ENCODE measurements around the gene HYAL2. TPM values are rescaled to one million over a fixed set of nuclear protein-coding genes. Genes with fewer than 3 reads are reported as not detected.

The HYAL2 gene, protein sequence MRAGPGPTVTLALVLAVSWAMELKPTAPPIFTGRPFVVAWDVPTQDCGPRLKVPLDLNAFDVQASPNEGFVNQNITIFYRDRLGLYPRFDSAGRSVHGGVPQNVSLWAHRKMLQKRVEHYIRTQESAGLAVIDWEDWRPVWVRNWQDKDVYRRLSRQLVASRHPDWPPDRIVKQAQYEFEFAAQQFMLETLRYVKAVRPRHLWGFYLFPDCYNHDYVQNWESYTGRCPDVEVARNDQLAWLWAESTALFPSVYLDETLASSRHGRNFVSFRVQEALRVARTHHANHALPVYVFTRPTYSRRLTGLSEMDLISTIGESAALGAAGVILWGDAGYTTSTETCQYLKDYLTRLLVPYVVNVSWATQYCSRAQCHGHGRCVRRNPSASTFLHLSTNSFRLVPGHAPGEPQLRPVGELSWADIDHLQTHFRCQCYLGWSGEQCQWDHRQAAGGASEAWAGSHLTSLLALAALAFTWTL
- total RNA-seq: 100 to 1,000 TPM; 119 to 171 TPM
- 100 to 1,000 TPM in 1 of 6 donors, 10 to 100 TPM in 5; 67.2 to 113 (median 80.9) TPM for polyA plus RNA-seq (ENCODE audit: insufficient read length in 6 of 6)
- long read RNA-seq, donor 1, full-length matches to known transcripts: 73 of 73 reads
- long read RNA-seq, donor 1, partial matches to known transcripts: 0 of 73 reads
- long read RNA-seq, donor 1, other reads (novel, unspliced or antisense): 0 of 73 reads
- long read RNA-seq, donor 2, full-length matches to known transcripts: 52 of 52 reads
- long read RNA-seq, donor 2, partial matches to known transcripts: 0 of 52 reads
- long read RNA-seq, donor 2, other reads (novel, unspliced or antisense): 0 of 52 reads
- long read RNA-seq, donor 3, full-length matches to known transcripts: 55 of 55 reads
- long read RNA-seq, donor 3, partial matches to known transcripts: 0 of 55 reads
- long read RNA-seq, donor 3, other reads (novel, unspliced or antisense): 0 of 55 reads
- long read RNA-seq, donor 4, full-length matches to known transcripts: 117 of 128 reads
- long read RNA-seq, donor 4, partial matches to known transcripts: 6 of 128 reads
- long read RNA-seq, donor 4, other reads (novel, unspliced or antisense): 5 of 128 reads
- long read RNA-seq, donor 5, full-length matches to known transcripts: 54 of 54 reads
- long read RNA-seq, donor 5, partial matches to known transcripts: 0 of 54 reads
- long read RNA-seq, donor 5, other reads (novel, unspliced or antisense): 0 of 54 reads
- long read RNA-seq, donor 6, full-length matches to known transcripts: 79 of 84 reads
- long read RNA-seq, donor 6, partial matches to known transcripts: 0 of 84 reads
- long read RNA-seq, donor 6, other reads (novel, unspliced or antisense): 5 of 84 reads
- long read RNA-seq, donor 7, full-length matches to known transcripts: 36 of 36 reads
- long read RNA-seq, donor 7, partial matches to known transcripts: 0 of 36 reads
- long read RNA-seq, donor 7, other reads (novel, unspliced or antisense): 0 of 36 reads
- long read RNA-seq, donor 8, full-length matches to known transcripts: 59 of 59 reads
- long read RNA-seq, donor 8, partial matches to known transcripts: 0 of 59 reads
- long read RNA-seq, donor 8, other reads (novel, unspliced or antisense): 0 of 59 reads
- long read RNA-seq, donor 9: 0 reads
- long read RNA-seq, donor 10, full-length matches to known transcripts: 323 of 330 reads
- long read RNA-seq, donor 10, partial matches to known transcripts: 1 of 330 reads
- long read RNA-seq, donor 10, other reads (novel, unspliced or antisense): 6 of 330 reads
- long read RNA-seq, donor 11, full-length matches to known transcripts: 23 of 23 reads
- long read RNA-seq, donor 11, partial matches to known transcripts: 0 of 23 reads
- long read RNA-seq, donor 11, other reads (novel, unspliced or antisense): 0 of 23 reads
- long read RNA-seq, donor 12, full-length matches to known transcripts: 40 of 40 reads
- long read RNA-seq, donor 12, partial matches to known transcripts: 0 of 40 reads
- long read RNA-seq, donor 12, other reads (novel, unspliced or antisense): 0 of 40 reads

- peaks cover 44 to 89% of the 10 kb centered on the region in 2 donors for H3K4me1 ChIP-seq
Observed at GRCh38 chr3:50322386-50323091, at the start of gene HYAL2. Gene HYAL2 (minus strand): TSS chr3:50322745. CDS start chr3:50320489, 2,256 bp downstream.

DNA sequence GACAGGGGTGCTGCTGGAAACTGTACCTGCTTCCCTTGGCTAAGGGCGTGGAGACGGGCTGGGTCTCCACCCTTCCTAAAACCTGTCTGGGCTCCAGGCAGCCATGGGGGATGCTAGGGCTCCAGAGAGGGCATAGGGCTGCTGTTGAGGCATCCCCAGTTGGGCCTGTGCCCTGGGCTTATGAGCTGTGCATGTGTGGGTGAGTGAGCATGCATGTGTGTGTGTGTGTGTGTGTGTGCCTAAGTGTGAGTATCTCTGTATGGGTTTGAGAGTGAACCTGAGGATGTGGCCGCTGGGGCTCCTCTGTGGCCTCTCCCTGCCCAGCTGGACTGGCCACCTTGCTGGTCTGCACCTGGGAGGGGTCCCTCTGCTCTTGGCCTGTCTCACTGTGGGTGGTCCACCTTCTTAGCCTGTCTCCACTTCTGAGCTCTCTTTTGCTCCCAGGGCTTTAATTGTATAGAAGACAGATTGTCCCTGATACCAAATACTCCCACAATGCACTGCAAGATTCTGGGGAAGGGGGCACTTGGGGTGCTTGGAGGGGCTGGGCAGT, 48.7 kb upstream of the HYAL2 start:
- no peak for ATAC-seq
- no peaks in the 10 kb centered on the region for H3K9me3 ChIP-seq
- peaks cover 0 to 3% of the 10 kb centered on the region in 2 donors for H3K27me3 ChIP-seq
- intact Hi-C loops (cut with DNase I): loop anchor here in 1 of 2 donors (10.0 kb wide), 1 partner anchor 164 kb away; no protein-coding TSS in a partner anchor
- peaks cover 0 to 4% of the 10 kb centered on the region in 2 donors for H3K36me3 ChIP-seq
- H3K27ac ChIP-seq: no peak overlapping the region
- no peak overlapping the region for H3K4me3 ChIP-seq
- H3K4me1 ChIP-seq: no peaks in the 10 kb centered on the region
- TF ChIP-seq, protein P1, sequence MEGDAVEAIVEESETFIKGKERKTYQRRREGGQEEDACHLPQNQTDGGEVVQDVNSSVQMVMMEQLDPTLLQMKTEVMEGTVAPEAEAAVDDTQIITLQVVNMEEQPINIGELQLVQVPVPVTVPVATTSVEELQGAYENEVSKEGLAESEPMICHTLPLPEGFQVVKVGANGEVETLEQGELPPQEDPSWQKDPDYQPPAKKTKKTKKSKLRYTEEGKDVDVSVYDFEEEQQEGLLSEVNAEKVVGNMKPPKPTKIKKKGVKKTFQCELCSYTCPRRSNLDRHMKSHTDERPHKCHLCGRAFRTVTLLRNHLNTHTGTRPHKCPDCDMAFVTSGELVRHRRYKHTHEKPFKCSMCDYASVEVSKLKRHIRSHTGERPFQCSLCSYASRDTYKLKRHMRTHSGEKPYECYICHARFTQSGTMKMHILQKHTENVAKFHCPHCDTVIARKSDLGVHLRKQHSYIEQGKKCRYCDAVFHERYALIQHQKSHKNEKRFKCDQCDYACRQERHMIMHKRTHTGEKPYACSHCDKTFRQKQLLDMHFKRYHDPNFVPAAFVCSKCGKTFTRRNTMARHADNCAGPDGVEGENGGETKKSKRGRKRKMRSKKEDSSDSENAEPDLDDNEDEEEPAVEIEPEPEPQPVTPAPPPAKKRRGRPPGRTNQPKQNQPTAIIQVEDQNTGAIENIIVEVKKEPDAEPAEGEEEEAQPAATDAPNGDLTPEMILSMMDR (IDR thresholded peaks at IDR 0.05): no peak
- no peak for DNase-seq

More at GRCh38 chr3:50322386-50323091, at the start of gene HYAL2:
- Histone ChIP-seq H3K27ac (peak within 1 kb of the TSS; percentile 90 to 93), H3K36me3 (peaks cover 0 to 42% of the 10 kb centered on the region in 2 donors), H3K27me3 (no peaks in the 10 kb centered on the region), H3K4me3 (peak within 1 kb of the TSS; percentile 76 to 91), H3K9me3 (no peaks in the 10 kb centered on the region)
- intact Hi-C loops (cut with DNase I): no loop called here
- ATAC-seq: peak; percentile 2
- TF ChIP-seq, protein P1 (IDR thresholded peaks at IDR 0.05): no peak
- DNase-seq: peak in 2 of 4 donors; percentile 56 to 67

GRCh38 chr3:50370594-50370993, 48.0 kb upstream of the HYAL2 start:
- ATAC-seq (no peak), DNase-seq (peak in 1 of 4 donors; percentile 47)
- Histone ChIP-seq H3K36me3 (peaks cover 0 to 4% of the 10 kb centered on the region in 2 donors), H3K27me3 (peaks cover 0 to 3% of the 10 kb centered on the region in 2 donors), H3K4me1 (peaks cover 0 to 4% of the 10 kb centered on the region in 2 donors), H3K27ac (no peak overlapping the region), H3K4me3 (no peak overlapping the region), H3K9me3 (no peaks in the 10 kb centered on the region)
- intact Hi-C loops (cut with DNase I): loop anchor here in 1 of 2 donors (10.0 kb wide), 1 partner anchor 164 kb away; no protein-coding TSS in a partner anchor
- TF ChIP-seq, protein P1 (IDR thresholded peaks at IDR 0.05): no peak

Data from left lung (tissue), 14 donors.